Smooth muscle cell of the brain vasculature (primary cell): Measurements from ENCODE around the gene DIAPH1.

Experiments used
- DNase-seq: peaks from one replicate; pipeline ENCODE4 v3.0.0-alpha.2; 2012; ENCODE audit warnings: low read depth, low spot score

Gene DIAPH1

GRCh38 chr5:141484310-141484640 is 134.5 kb downstream of the DIAPH1 start:
- no peak for DNase-seq

DNA sequence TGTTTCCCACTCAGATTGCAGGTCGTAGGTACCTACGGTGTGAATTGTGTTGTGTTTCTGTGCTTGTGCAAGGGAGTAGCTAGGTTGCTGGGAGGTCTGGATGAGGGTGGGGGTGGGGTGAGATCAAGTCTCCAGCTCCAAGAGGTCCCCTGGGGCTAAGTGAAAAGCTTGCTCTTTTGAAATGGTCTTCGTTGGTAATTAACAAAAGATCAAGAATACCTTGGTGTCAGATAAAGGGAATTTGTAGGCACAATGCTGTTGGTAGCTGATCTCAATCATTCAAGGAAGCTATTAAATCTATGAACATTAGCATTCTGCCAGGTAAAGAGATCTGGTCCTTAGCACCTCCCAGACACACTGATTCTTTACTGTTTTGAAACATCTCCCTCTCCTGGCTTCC is 134.9 kb downstream of the DIAPH1 start:
- no peak for DNase-seq

DNA sequence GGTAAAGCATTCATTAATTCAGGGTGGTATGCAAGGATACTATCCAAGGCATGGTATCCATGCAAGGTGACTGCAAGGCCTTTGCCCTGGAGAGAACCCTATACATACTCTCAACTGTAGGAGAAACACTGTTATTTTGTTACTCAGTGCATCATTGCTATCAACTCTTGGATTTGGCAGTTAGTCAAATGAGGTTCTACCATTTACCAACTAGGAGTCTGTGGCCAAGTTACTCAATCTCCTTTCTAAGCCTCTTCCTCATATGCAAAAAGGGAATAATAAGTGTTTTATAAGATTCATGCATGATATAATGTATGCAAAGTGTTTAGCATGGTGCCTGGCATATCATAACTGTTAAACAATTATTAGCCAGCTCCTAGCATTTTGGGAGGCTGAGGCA is 139.0 kb downstream of the DIAPH1 start:
- no peak for DNase-seq

DNA sequence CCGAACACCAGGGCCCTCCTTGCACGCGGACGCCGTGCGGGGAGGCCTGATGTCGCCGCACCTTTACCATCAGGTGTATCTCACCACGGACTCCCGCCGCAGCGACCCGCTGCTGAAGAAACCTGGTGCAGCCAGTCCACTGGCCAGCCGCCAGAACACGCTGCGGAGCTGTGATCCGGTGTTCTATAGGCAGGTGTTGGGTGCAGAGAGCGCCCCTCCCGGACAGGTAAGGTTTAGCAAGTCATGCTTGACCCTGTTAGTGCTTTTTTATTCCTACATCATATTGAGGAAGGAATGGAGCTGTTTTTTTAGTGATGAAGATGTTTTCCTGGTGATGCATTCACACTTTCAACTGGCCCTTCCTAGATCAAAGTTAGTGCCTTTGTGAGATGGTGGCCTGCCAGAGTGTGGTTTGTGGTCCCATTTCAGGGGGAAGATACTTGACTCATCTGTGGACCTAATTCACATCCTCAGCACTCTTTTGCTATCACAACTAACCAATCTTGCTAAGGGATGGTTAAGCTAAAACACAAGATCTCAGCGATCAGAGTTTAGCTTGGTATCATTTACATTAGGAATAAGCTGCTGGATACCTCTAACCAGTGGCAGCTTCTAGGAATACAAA is 140.4 kb downstream of the DIAPH1 start:
- DNase-seq = no peak

GRCh38 chr5:141477815-141478214 is 141.0 kb downstream of the DIAPH1 start:
- no peak for DNase-seq

DNA sequence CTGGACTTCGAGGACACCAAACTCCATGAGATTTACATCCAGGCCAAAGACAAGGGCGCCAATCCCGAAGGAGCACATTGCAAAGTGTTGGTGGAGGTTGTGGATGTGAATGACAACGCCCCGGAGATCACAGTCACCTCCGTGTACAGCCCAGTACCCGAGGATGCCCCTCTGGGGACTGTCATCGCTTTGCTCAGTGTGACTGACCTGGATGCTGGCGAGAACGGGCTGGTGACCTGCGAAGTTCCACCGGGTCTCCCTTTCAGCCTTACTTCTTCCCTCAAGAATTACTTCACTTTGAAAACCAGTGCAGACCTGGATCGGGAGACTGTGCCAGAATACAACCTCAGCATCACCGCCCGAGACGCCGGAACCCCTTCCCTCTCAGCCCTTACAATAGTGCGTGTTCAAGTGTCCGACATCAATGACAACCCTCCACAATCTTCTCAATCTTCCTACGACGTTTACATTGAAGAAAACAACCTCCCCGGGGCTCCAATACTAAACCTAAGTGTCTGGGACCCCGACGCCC is 141.7 kb downstream of the DIAPH1 start:
- no peak for DNase-seq

GRCh38 chr5:141476132-141476911 is 142.5 kb downstream of the DIAPH1 start:
- peak; percentile 52 for DNase-seq

- peak; percentile 88 for DNase-seq
Measured at GRCh38 chr5:141475625-141476131, 143.1 kb downstream of the DIAPH1 start, which contains the start of gene PCDHGC3. Gene PCDHGC3, plus strand, starts transcription at chr5:141475966. Its CDS starts 151 bp downstream, at chr5:141476117.

- DNase-seq = no peak
Measured at GRCh38 chr5:141465351-141465750, 153.4 kb downstream of the DIAPH1 start.
